Neural progenitor cell (in vitro differentiated cells): Measurements from ENCODE around the gene HELQ. TPM values are rescaled to one million over a fixed set of nuclear protein-coding genes. Genes with fewer than 3 reads are reported as not detected.

Source experiments
- DNase-seq: peaks from one replicate; pipeline ENCODE4 v3.0.0-alpha.2; 2016; ENCODE audit warnings: low spot score
- H2AFZ ChIP-seq: fragments of 200-600 bp; sonication (generic); replicated peaks from 2 replicates; pipeline ENCODE4 v1.6.1; 2016; ENCODE audit warnings: antibody characterized with exemption
- H3F3A ChIP-seq: fragments of 200-600 bp; sonication (generic); 2 replicates; pipeline ENCODE4 v1.6.1; 2016; ENCODE audit warnings: antibody characterized with exemption, low read depth
- H3K27ac ChIP-seq: fragments of 200-600 bp; sonication (generic); 2 replicates; pipeline ENCODE4 v1.5.1; 2016; ENCODE audit warnings: mild to moderate bottlenecking
- H3K27me3 ChIP-seq: fragments of 200-600 bp; sonication (generic); 2 replicates; pipeline ENCODE4 v1.6.1; 2016; ENCODE audit warnings: mild to moderate bottlenecking, moderate library complexity
- H3K36me3 ChIP-seq: fragments of 200-600 bp; sonication (generic); 2 replicates; pipeline ENCODE4 v1.5.1; 2016
- H3K4me1 ChIP-seq: fragments of 200-600 bp; sonication (generic); 2 replicates; pipeline ENCODE4 v1.6.1; 2016; ENCODE audit warnings: mixed run types
- H3K4me2 ChIP-seq: fragments of 200-600 bp; sonication (generic); 2 replicates; pipeline ENCODE4 v1.6.1; 2016
- H3K4me3 ChIP-seq: fragments of 200-600 bp; sonication (generic); 2 replicates; pipeline ENCODE4 v1.5.1; 2016
- H3K79me2 ChIP-seq: fragments of 200-600 bp; sonication (generic); 2 replicates; pipeline ENCODE4 v1.6.1; 2016; ENCODE audit warnings: low read depth
- H3K9ac ChIP-seq: fragments of 200-600 bp; sonication (generic); 2 replicates; pipeline ENCODE4 v1.6.1; 2016
- H3K9me3 ChIP-seq: fragments of 200-600 bp; sonication (generic); 2 replicates; pipeline ENCODE4 v1.5.1; 2016; ENCODE audit warnings: low read depth
- H4K20me1 ChIP-seq: fragments of 200-600 bp; sonication (generic); 2 replicates; pipeline ENCODE4 v1.6.1; 2016; ENCODE audit warnings: low read depth
- H3K27ac Mint-ChIP-seq: 3 replicates; pipeline ENCODE4 v1.8.0; 2021; ENCODE audit warnings: mixed read lengths
- H3K27me3 Mint-ChIP-seq: 2 replicates; pipeline ENCODE4 v1.8.0; 2022; ENCODE audit warnings: low read depth, mild to moderate bottlenecking, inconsistent platforms, moderate library complexity, mixed read lengths; ENCODE audit not compliant: insufficient read depth
- H3K36me3 Mint-ChIP-seq: 3 replicates; pipeline ENCODE4 v1.8.0; 2021; ENCODE audit warnings: mixed read lengths
- H3K4me1 Mint-ChIP-seq: 3 replicates; pipeline ENCODE4 v1.8.0; 2021; ENCODE audit warnings: mixed read lengths
- H3K4me3 Mint-ChIP-seq: 3 replicates; pipeline ENCODE4 v1.8.0; 2021; ENCODE audit warnings: mild to moderate bottlenecking, moderate library complexity, mixed read lengths
- H3K9me3 Mint-ChIP-seq: 3 replicates; pipeline ENCODE4 v1.8.0; 2020; ENCODE audit warnings: mixed read lengths
- EZH2 ChIP-seq: fragments of 200-600 bp; sonication (generic); IDR thresholded peaks from 2 replicates; pipeline ENCODE4 v1.6.1; 2017; ENCODE audit warnings: antibody characterized with exemption, mild to moderate bottlenecking, moderate library complexity
- EZH2phosphoT487 ChIP-seq: fragments of 200-600 bp; sonication (generic); IDR thresholded peaks from 2 replicates; pipeline ENCODE4 v1.6.1; 2017; ENCODE audit warnings: antibody characterized with exemption
- total RNA-seq: library from RNA; depleted of rRNA; stranded (reverse); fragments of >200 nt; gene quantifications from 2 replicates; pipeline ENCODE4 v1.2.3, GENCODE V29; 2015; ENCODE audit warnings: low replicate concordance
- TF ChIP-seq, protein P1 (sequence below): fragments of 200-600 bp; sonication (generic); IDR thresholded peaks from 2 replicates; pipeline ENCODE4 v1.5.1; 2017; ENCODE audit warnings: antibody characterized with exemption, mild to moderate bottlenecking

The HELQ gene
- total RNA-seq, 1 donor from 2014 or later: 15.3 TPM

DNA sequence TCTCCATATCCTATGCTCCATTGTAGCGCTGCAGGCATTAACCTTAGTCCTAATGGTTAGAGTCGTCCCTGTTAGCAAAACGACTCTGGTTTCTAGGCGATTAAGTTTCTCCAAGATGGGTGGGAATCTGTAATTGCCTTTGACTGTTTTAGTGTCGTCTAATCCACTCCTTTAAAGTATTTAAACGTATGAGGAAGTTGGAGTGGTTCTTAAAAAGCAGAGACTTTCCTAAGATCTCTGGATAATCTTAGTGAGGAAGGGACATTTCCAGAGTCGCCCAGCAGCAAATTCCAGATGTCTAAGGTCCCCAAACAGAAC is 520 bp upstream of the HELQ start:
- no peaks in the 10 kb centered on the region for H3K9me3 Mint-ChIP-seq
- Histone ChIP-seq H3K4me2 (peak overlapping the region; percentile 90), H3K79me2 (peaks cover 49% of the 10 kb centered on the region), H3K9ac (peak overlapping the region; percentile 92), H3K4me3 (peak overlapping the region; percentile 75), H3K9me3 (no peaks in the 10 kb centered on the region), H3K36me3 (peaks cover 11% of the 10 kb centered on the region), H3F3A (no peaks in the 10 kb centered on the region), H3K27me3 (no peaks in the 10 kb centered on the region), H3K27ac (peak overlapping the region; percentile 8), H4K20me1 (no peaks in the 10 kb centered on the region), H3K4me1 (peaks cover 5% of the 10 kb centered on the region), H2AFZ (peak overlapping the region; percentile 92)
- peak overlapping the region; percentile 98 for H3K27ac Mint-ChIP-seq
- DNase-seq: no peak
- H3K27me3 Mint-ChIP-seq: peaks cover 6% of the 10 kb centered on the region
- TF ChIP-seq, protein P1, sequence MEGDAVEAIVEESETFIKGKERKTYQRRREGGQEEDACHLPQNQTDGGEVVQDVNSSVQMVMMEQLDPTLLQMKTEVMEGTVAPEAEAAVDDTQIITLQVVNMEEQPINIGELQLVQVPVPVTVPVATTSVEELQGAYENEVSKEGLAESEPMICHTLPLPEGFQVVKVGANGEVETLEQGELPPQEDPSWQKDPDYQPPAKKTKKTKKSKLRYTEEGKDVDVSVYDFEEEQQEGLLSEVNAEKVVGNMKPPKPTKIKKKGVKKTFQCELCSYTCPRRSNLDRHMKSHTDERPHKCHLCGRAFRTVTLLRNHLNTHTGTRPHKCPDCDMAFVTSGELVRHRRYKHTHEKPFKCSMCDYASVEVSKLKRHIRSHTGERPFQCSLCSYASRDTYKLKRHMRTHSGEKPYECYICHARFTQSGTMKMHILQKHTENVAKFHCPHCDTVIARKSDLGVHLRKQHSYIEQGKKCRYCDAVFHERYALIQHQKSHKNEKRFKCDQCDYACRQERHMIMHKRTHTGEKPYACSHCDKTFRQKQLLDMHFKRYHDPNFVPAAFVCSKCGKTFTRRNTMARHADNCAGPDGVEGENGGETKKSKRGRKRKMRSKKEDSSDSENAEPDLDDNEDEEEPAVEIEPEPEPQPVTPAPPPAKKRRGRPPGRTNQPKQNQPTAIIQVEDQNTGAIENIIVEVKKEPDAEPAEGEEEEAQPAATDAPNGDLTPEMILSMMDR: no peak
- TF ChIP-seq EZH2phosphoT487 (no peak), EZH2 (no peak)
- H3K4me1 Mint-ChIP-seq: peaks cover 17% of the 10 kb centered on the region
- H3K36me3 Mint-ChIP-seq: peaks cover 6% of the 10 kb centered on the region
- peak overlapping the region; percentile 99 for H3K4me3 Mint-ChIP-seq

DNA sequence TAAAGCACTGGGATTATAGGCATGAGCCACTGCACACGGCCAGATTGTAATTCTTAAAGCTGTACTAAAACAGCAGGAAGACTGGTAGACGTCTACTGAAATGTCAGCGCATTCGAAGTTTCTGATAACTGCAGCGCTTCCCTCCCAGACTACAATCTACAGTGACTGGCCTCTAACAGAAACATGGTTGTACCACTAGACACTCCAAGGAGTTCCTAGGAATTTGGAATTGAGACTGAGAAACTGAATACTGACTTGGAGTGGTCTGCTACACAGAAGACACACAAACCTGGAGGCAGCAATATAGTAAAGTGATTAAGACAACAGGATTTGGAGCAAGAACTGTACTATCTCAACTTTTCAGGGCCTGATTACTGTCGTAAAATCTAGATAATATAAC is 937 bp downstream of the HELQ start:
- peaks cover 17% of the 10 kb centered on the region for H3K4me1 Mint-ChIP-seq
- Histone ChIP-seq H3K4me1 (peaks cover 5% of the 10 kb centered on the region), H3F3A (no peaks in the 10 kb centered on the region), H3K27ac (no peak overlapping the region), H3K4me2 (peak overlapping the region; percentile 90), H3K9ac (peak overlapping the region; percentile 92), H2AFZ (peak overlapping the region; percentile 92), H3K36me3 (peaks cover 8% of the 10 kb centered on the region), H3K79me2 (peaks cover 49% of the 10 kb centered on the region), H3K27me3 (no peaks in the 10 kb centered on the region), H4K20me1 (no peaks in the 10 kb centered on the region), H3K4me3 (peak overlapping the region; percentile 75), H3K9me3 (no peaks in the 10 kb centered on the region)
- H3K27me3 Mint-ChIP-seq: peaks cover 6% of the 10 kb centered on the region
- H3K27ac Mint-ChIP-seq: peak overlapping the region; percentile 87
- H3K36me3 Mint-ChIP-seq: peaks cover 6% of the 10 kb centered on the region
- no peaks in the 10 kb centered on the region for H3K9me3 Mint-ChIP-seq
- TF ChIP-seq EZH2 (no peak), EZH2phosphoT487 (no peak)
- TF ChIP-seq, protein P1: no peak
- peak overlapping the region; percentile 99 for H3K4me3 Mint-ChIP-seq
- peak; percentile 4 for DNase-seq

DNA sequence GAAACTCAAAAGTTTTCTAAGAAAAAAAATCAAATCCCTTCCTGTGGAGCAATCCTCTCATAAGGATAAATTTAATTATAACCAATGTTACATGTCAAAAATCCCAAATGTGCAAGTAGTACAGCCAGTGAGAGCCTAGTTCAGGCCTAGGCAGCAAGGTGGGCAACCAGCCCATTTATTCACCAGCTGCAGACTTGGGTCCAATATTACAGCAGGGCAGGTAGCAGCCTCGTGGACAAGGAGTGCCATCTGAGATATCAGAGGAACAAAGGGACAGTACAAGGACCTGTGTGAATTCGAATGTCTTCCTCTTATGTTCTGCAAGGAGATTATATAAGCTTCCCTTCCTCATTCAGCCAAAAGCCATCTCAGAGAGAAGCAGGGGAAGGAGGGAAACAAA is 6.6 kb downstream of the HELQ start:
- Histone ChIP-seq H3K4me3 (no peak overlapping the region), H2AFZ (no peak overlapping the region), H3K4me1 (no peaks in the 10 kb centered on the region), H3K27me3 (no peaks in the 10 kb centered on the region), H3F3A (no peaks in the 10 kb centered on the region), H3K27ac (no peak overlapping the region), H3K9ac (no peak overlapping the region), H3K36me3 (no peaks in the 10 kb centered on the region), H3K4me2 (no peak overlapping the region), H4K20me1 (no peaks in the 10 kb centered on the region), H3K9me3 (no peaks in the 10 kb centered on the region), H3K79me2 (peaks cover 5% of the 10 kb centered on the region)
- H3K27me3 Mint-ChIP-seq: no peaks in the 10 kb centered on the region
- H3K27ac Mint-ChIP-seq: no peak overlapping the region
- H3K4me3 Mint-ChIP-seq: no peak overlapping the region
- no peak for DNase-seq
- peaks cover 3% of the 10 kb centered on the region for H3K36me3 Mint-ChIP-seq
- no peaks in the 10 kb centered on the region for H3K9me3 Mint-ChIP-seq
- no peaks in the 10 kb centered on the region for H3K4me1 Mint-ChIP-seq
- TF ChIP-seq EZH2phosphoT487 (no peak), EZH2 (no peak)
- TF ChIP-seq, protein P1: no peak
